Measurements from ENCODE around the gene ZFP36L2.

DNA sequence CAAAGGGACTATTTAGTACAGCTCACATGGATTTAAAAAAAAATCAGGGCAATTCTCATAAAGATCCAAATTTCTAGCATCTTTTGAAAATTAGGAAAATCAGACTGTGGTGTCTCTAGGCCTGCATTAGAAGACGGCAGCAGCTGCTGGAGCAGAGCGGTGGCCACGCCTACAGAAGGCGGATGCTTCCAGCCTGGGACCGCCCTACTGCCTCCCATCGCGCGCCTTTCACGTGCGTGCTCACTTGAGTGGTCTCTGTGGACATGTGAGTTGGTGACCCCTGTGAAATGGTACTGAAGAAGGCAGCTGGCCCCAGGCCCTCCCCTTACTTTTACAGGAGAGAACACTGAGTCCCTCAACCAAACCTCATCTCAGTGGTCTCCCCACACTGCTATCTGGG lies 15.2 kb upstream of the ZFP36L2 start:
- TF ChIP-seq, protein P1, sequence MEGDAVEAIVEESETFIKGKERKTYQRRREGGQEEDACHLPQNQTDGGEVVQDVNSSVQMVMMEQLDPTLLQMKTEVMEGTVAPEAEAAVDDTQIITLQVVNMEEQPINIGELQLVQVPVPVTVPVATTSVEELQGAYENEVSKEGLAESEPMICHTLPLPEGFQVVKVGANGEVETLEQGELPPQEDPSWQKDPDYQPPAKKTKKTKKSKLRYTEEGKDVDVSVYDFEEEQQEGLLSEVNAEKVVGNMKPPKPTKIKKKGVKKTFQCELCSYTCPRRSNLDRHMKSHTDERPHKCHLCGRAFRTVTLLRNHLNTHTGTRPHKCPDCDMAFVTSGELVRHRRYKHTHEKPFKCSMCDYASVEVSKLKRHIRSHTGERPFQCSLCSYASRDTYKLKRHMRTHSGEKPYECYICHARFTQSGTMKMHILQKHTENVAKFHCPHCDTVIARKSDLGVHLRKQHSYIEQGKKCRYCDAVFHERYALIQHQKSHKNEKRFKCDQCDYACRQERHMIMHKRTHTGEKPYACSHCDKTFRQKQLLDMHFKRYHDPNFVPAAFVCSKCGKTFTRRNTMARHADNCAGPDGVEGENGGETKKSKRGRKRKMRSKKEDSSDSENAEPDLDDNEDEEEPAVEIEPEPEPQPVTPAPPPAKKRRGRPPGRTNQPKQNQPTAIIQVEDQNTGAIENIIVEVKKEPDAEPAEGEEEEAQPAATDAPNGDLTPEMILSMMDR (IDR thresholded peaks at IDR 0.05; ENCODE audit: low read depth, low read length), result no peak
- no peak for TF ChIP-seq EZH2phosphoT487 (IDR thresholded peaks at IDR 0.05; ENCODE audit: low read depth)

All from OCI-LY3 (cell line).